HCT116 (cell line): ENCODE measurements around the gene KLC4. TPM values are rescaled to one million over a fixed set of nuclear protein-coding genes. Genes with fewer than 3 reads are reported as not detected.

Experiments used
- ATAC-seq: fragments of 200-7000 bp; cut with Tn5 transposase; 2 replicates; pipeline ENCODE4 v1.9.1; 2020; ENCODE audit warnings: mild to moderate bottlenecking, moderate library complexity
- BruUV-seq: library from RNA; stranded (reverse); fragments of 400-500 nt; replicated peaks from 2 replicates; lab custom pipeline; 2021; lab: Mats Ljungman, UMichigan
- CTCF ChIA-PET: fragments of 300-600 bp; sonication (Branson Sonifier 250); formaldehyde crosslinking; loops from one replicate; lab custom pipeline; 2021; ENCODE audit warnings: antibody characterized with exemption; lab: Charles Lee
- POLR2A ChIA-PET: fragments of 300-600, 350-600 bp; sonication (Branson Sonifier 250); formaldehyde crosslinking; loops from one replicate; lab custom pipeline; 2021; ENCODE audit warnings: antibody characterized with exemption; lab: Charles Lee
- RAD21 ChIA-PET, 2 experiments: fragments of 300-600 bp; sonication (Branson Sonifier 250); formaldehyde crosslinking; loops; one replicate each; lab custom pipeline; 2023; ENCODE audit warnings: low total read pairs in 2 of 2; ENCODE audit not compliant: uncharacterized antibody in 2 of 2, unreplicated experiment in 2 of 2, low non-redundant PET in 1 of 2; lab: Charles Lee
- DNase-seq: peaks from one replicate; pipeline ENCODE4 v3.0.0-alpha.2; 2010; ENCODE audit warnings: low read depth, low spot score
- H2AFZ ChIP-seq: fragments of 200-600 bp; shearing (Covaris generic), sonication (generic); 2 replicates; pipeline ENCODE4 v1.6.1; 2017; ENCODE audit warnings: low read depth, mixed run types, mixed read lengths, antibody characterized with exemption, low read length; ENCODE audit not compliant: poor library complexity, severe bottlenecking
- H3K27ac ChIP-seq: 2 replicates; pipeline ENCODE4 v1.5.1; 2012; ENCODE audit warnings: low read depth, low read length
- H3K27me3 ChIP-seq: fragments of 200-600 bp; sonication (generic); 2 replicates; pipeline ENCODE4 v1.6.1; 2016; ENCODE audit warnings: mixed run types, low read length, mixed read lengths; ENCODE audit not compliant: insufficient read depth
- H3K36me3 ChIP-seq, 2 experiments: fragments of 200-500 bp in 1 of 2; fragments of 200-600 bp in 1 of 2; sonication (Bioruptor generic) in 1 of 2; sonication (generic) in 1 of 2; 2 replicates each; pipeline versions ENCODE4 v1.5.1 to v1.6.1; 2014 to 2016; ENCODE audit warnings: low read length in 2 of 2, inconsistent platforms in 1 of 2, mixed read lengths in 1 of 2, mixed run types in 1 of 2; ENCODE audit not compliant: insufficient read depth in 2 of 2, control insufficient read depth in 1 of 2
- H3K4me1 ChIP-seq, 2 experiments: fragments of 200-600 bp in 1 of 2; sonication (generic) in 1 of 2; 2 replicates each; pipeline versions ENCODE4 v1.5.1 to v1.6.1; 2012 to 2017; ENCODE audit warnings: low read length in 2 of 2, inconsistent platforms in 1 of 2, mild to moderate bottlenecking in 1 of 2, mixed read lengths in 1 of 2, mixed run types in 1 of 2, moderate library complexity in 1 of 2; ENCODE audit not compliant: insufficient read depth in 2 of 2, control insufficient read depth in 1 of 2
- H3K4me2 ChIP-seq: fragments of 200-600 bp; sonication (generic); 2 replicates; pipeline ENCODE4 v1.6.1; 2017; ENCODE audit warnings: mixed run types, low read length, mixed read lengths
- H3K4me3 ChIP-seq, 2 experiments: fragments of 200-600 bp in 1 of 2; sonication (generic) in 1 of 2; replicated peaks in 1 of 2; 2 replicates each; pipeline ENCODE4 v1.5.1; 2011 to 2016; ENCODE audit warnings: low read length in 2 of 2, control low read depth in 1 of 2, low read depth in 1 of 2, mild to moderate bottlenecking in 1 of 2, mixed read lengths in 1 of 2, mixed run types in 1 of 2
- H3K79me2 ChIP-seq: fragments of 200-600 bp; sonication (generic); 2 replicates; pipeline ENCODE4 v1.6.1; 2017; ENCODE audit warnings: mild to moderate bottlenecking, mixed run types, low read length, moderate library complexity, mixed read lengths; ENCODE audit not compliant: insufficient read depth
- H3K9ac ChIP-seq: fragments of 200-600 bp; sonication (generic); 2 replicates; pipeline ENCODE4 v1.6.1; 2016; ENCODE audit warnings: low read length, mixed read lengths
- H3K9me2 ChIP-seq: fragments of 200-600 bp; sonication (generic), shearing (Covaris generic); 2 replicates; pipeline ENCODE4 v1.6.1; 2017; ENCODE audit warnings: mixed run types, mild to moderate bottlenecking, moderate library complexity; ENCODE audit not compliant: insufficient read depth
- H3K9me3 ChIP-seq, 2 experiments: fragments of 200-500 bp in 1 of 2; fragments of 200-600 bp in 1 of 2; sonication (Bioruptor generic) in 1 of 2; sonication (generic) in 1 of 2; 2 replicates each; pipeline ENCODE4 v1.6.1; 2014 to 2017; ENCODE audit warnings: low read length in 2 of 2, mixed read lengths in 2 of 2, inconsistent platforms in 1 of 2, low read depth in 1 of 2, mild to moderate bottlenecking in 1 of 2, mixed run types in 1 of 2, moderate library complexity in 1 of 2; ENCODE audit not compliant: control insufficient read depth in 1 of 2, insufficient read depth in 1 of 2
- H4K20me1 ChIP-seq: fragments of 200-600 bp; sonication (generic), shearing (Covaris generic); 2 replicates; pipeline ENCODE4 v1.6.1; 2017; ENCODE audit warnings: mixed run types, mild to moderate bottlenecking, moderate library complexity; ENCODE audit not compliant: insufficient read depth
- EGR1 ChIP-seq: IDR thresholded peaks from 2 replicates; pipeline ENCODE4 v1.6.1; 2012; ENCODE audit warnings: low read depth
- ELF1 ChIP-seq: IDR thresholded peaks from 2 replicates; pipeline ENCODE4 v1.6.1; 2012; ENCODE audit warnings: low read depth, borderline replicate concordance
- SP1 ChIP-seq: IDR thresholded peaks from 2 replicates; pipeline ENCODE4 v1.6.1; 2012; ENCODE audit warnings: low read depth
- TCF7L2 ChIP-seq: IDR thresholded peaks from 2 replicates; pipeline ENCODE4 v1.7.0; 2011; ENCODE audit warnings: borderline replicate concordance, inconsistent platforms; ENCODE audit not compliant: insufficient read depth, insufficient read length; ENCODE audit errors: extremely low read depth
- ZFX ChIP-seq: fragments of 450-650 bp; IDR thresholded peaks from 2 replicates; pipeline ENCODE4 v1.6.1; 2017
- intact Hi-C: fragments of 100-400 bp; cut with micrococcal nuclease; formaldehyde crosslinking; loops from 2 replicates; pipeline ENCODE4 v1.10.0; 2022
- total RNA-seq: library from RNA; stranded (reverse); gene quantifications from one replicate; pipeline ENCODE4 v1.2.1, GENCODE V29; 2021; ENCODE audit not compliant: unreplicated experiment
- TF ChIP-seq, protein P1 (sequence below): IDR thresholded peaks from 2 replicates; pipeline ENCODE4 v1.6.1; 2012

Gene KLC4
- total RNA-seq, 1 experiment from 2014 or later: 16.2 TPM

DNA sequence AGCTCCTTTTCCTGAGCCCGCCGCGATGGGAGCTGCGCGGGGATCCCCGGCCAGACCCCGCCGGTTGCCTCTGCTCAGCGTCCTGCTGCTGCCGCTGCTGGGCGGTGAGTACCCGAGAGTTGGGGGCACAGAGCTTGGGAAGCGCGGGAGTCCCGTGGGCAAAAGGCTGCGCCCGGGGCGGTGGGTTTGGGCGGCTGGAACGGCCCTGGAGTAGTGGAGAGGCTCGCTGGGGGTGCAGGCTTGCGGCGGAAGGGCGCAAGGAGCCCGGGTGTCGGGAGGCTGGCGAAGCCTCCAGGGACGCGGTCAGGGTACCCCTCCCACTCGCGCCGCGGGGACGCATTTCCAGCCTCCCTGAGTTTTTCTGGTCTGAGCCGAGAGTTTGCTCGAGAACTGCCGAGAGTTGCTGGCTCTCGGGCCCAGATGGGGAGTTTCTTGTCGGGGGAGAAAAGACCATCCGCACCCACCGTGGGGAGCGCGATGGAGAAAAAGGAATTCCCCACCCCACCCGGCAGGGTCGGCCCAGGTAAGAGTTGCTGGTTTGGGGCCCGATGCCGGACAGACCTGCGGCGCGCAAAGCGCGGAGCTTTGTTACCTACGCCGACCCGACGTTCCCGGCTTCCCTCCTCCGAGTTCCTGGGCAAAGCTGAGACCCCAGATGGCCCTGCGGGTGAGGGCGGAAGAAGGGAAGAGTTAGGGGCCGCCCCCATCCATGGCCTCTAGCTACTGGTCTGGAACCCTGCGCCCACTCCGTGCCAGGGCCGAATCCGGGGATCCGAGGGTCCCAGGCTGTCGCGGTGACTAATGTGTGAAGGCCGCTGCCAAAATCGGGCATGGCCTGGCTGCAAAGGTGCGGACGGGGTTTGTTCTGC, 17.3 kb downstream of the KLC4 start:
- intact Hi-C loops: loop anchor here (5.0 kb wide), 1 partner anchor 46 kb away; no protein-coding TSS in a partner anchor
- H3K79me2 ChIP-seq: peaks cover 51% of the 10 kb centered on the region
- TF ChIP-seq ELF1 (no peak; the same call in 1 of the 2 replicates), TCF7L2 (no peak), SP1 (0 out of 2 replicates have a peak, but pooled peaks have one; percentile 23), ZFX (peak; percentile 63), EGR1 (no peak)
- TF ChIP-seq, protein P1, sequence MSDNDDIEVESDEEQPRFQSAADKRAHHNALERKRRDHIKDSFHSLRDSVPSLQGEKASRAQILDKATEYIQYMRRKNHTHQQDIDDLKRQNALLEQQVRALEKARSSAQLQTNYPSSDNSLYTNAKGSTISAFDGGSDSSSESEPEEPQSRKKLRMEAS: peak; percentile 39; the same call in 1 of the 2 replicates
- TF ChIP-seq, all 23 proteins: peak for 3
- ChIA-PET POLR2A (interaction anchor here (0.7 to 2.0 kb wide), 3 partner anchors 14 to 92 kb away, joined by 3 to 8 read pairs (median 5); partner anchors contain the start of genes CUL7 and PPP2R5D), CTCF (interaction anchor here (1.6 to 3.0 kb wide), 2 partner anchors 17 to 67 kb away, joined by 5 to 10 read pairs; partner anchors contain the start of genes KLC4 and MRPL2), RAD21 (interaction anchor here in 1 of 2 experiments (1.0 kb wide), 1 partner anchor 23 kb away, joined by 3 read pairs; the partner anchor contains the start of gene CUL7)
- Histone ChIP-seq H2AFZ (no peak overlapping the region), H3K4me1 (peaks cover 18 to 27% of the 10 kb centered on the region in 2 experiments), H3K27me3 (no peaks in the 10 kb centered on the region), H3K9me2 (no peaks in the 10 kb centered on the region), H3K27ac (peak overlapping the region; percentile 86), H3K36me3 (peaks cover 0 to 2% of the 10 kb centered on the region in 2 experiments; a peak in 2 of 4 replicates), H3K9ac (peak overlapping the region; percentile 95), H3K4me3 (peak overlapping the region; percentile 89 to 98), H4K20me1 (no peaks in the 10 kb centered on the region), H3K9me3 (no peaks in the 10 kb centered on the region), H3K4me2 (peak overlapping the region; percentile 82)
- ATAC-seq (peak; percentile 51), DNase-seq (no peak)
- BruUV-seq: TSS peak; percentile 77
